Pons (tissue), 1 donor: ENCODE measurements around the gene GTPBP1.

Experiments used
- DNase-seq: peaks from one replicate; pipeline ENCODE4 v3.0.0-alpha.2; 2016; ENCODE audit warnings: low spot score

Gene GTPBP1

GRCh38 chr22:38705235-38706100 lies at the start of gene GTPBP1:
Gene GTPBP1 (plus strand): TSS chr22:38705944. CDS start chr22:38705956, 12 bp downstream.
- DNase-seq = peak; percentile 100

GRCh38 chr22:38656256-38657044 lies 49.3 kb upstream of the GTPBP1 start, which contains the start of the genes CBY1 and FAM227A:
Gene CBY1 (plus strand): TSS chr22:38656638. CDS start chr22:38668055, 11,417 bp downstream.
Gene FAM227A (minus strand): TSS chr22:38656392. CDS start chr22:38650168, 6,224 bp downstream.
- peak; percentile 88 for DNase-seq

GRCh38 chr22:38657045-38657909 lies 48.5 kb upstream of the GTPBP1 start:
- no peak for DNase-seq

- DNase-seq = peak; percentile 45
Observed at GRCh38 chr22:38674888-38675287, 30.9 kb upstream of the GTPBP1 start.

- DNase-seq = no peak
Observed at GRCh38 chr22:38675833-38676232, 29.9 kb upstream of the GTPBP1 start.

- peak; percentile 79 for DNase-seq
Observed at GRCh38 chr22:38681582-38682335, 24.0 kb upstream of the GTPBP1 start, which contains the start of gene TOMM22. Gene TOMM22 (plus strand): TSS chr22:38681957. CDS start chr22:38681979, 22 bp downstream.

- no peak for DNase-seq
Observed at GRCh38 chr22:38684895-38685294, 20.8 kb upstream of the GTPBP1 start.

- no peak for DNase-seq
Observed at GRCh38 chr22:38685761-38686160, 20.0 kb upstream of the GTPBP1 start.

GRCh38 chr22:38689651-38690050 lies 16.1 kb upstream of the GTPBP1 start:
- DNase-seq = no peak

GRCh38 chr22:38694049-38694448 lies 11.7 kb upstream of the GTPBP1 start:
- no peak for DNase-seq

GRCh38 chr22:38694940-38695339 lies 10.8 kb upstream of the GTPBP1 start:
- no peak for DNase-seq

- peak; percentile 67 for DNase-seq
Observed at GRCh38 chr22:38696606-38697424, 8.9 kb upstream of the GTPBP1 start.

- DNase-seq = peak; percentile 58
Observed at GRCh38 chr22:38697425-38698089, 8.2 kb upstream of the GTPBP1 start.

- DNase-seq = no peak
Observed at GRCh38 chr22:38698407-38699094, 7.2 kb upstream of the GTPBP1 start.

GRCh38 chr22:38699143-38699542 lies 6.6 kb upstream of the GTPBP1 start:
- DNase-seq = no peak

- DNase-seq = peak; percentile 52
Observed at GRCh38 chr22:38699784-38700183, 6.0 kb upstream of the GTPBP1 start.

- DNase-seq = peak; percentile 43
Observed at GRCh38 chr22:38700270-38700788, 5.4 kb upstream of the GTPBP1 start.

- DNase-seq = peak; percentile 91
Observed at GRCh38 chr22:38700789-38701628, 4.7 kb upstream of the GTPBP1 start, which contains the start of gene JOSD1. Gene JOSD1 (minus strand): TSS chr22:38700943. CDS start chr22:38699987, 956 bp downstream.
